GM13977 (cell line): ENCODE results near the gene S1PR2.
A peak's percentile ranks its signal among the peaks of the same experiment; 100 is the strongest.

ENCODE experiments used
- DNase-seq: peaks from one replicate; pipeline ENCODE4 v3.0.0; 2012; ENCODE audit warnings: low spot score
- in situ Hi-C: fragments of 300-500 bp; cut with MboI; formaldehyde crosslinking; loops from one replicate; pipeline ENCODE4 v1.12.0; 2022; ENCODE audit warnings: low sequenced_read_pairs, low pct_unique_long_range_greater_than_20kb, mixed read lengths, inconsistent platforms; ENCODE audit not compliant: unreplicated experiment
- TF ChIP-seq, protein P1 (sequence below): IDR thresholded peaks from 2 replicates; pipeline ENCODE4 v1.5.1; 2012; ENCODE audit warnings: mild to moderate bottlenecking, control low read depth; ENCODE audit not compliant: insufficient read depth; ENCODE audit errors: extremely low read depth, missing control alignments

S1PR2 gene, protein sequence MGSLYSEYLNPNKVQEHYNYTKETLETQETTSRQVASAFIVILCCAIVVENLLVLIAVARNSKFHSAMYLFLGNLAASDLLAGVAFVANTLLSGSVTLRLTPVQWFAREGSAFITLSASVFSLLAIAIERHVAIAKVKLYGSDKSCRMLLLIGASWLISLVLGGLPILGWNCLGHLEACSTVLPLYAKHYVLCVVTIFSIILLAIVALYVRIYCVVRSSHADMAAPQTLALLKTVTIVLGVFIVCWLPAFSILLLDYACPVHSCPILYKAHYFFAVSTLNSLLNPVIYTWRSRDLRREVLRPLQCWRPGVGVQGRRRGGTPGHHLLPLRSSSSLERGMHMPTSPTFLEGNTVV

DNA sequence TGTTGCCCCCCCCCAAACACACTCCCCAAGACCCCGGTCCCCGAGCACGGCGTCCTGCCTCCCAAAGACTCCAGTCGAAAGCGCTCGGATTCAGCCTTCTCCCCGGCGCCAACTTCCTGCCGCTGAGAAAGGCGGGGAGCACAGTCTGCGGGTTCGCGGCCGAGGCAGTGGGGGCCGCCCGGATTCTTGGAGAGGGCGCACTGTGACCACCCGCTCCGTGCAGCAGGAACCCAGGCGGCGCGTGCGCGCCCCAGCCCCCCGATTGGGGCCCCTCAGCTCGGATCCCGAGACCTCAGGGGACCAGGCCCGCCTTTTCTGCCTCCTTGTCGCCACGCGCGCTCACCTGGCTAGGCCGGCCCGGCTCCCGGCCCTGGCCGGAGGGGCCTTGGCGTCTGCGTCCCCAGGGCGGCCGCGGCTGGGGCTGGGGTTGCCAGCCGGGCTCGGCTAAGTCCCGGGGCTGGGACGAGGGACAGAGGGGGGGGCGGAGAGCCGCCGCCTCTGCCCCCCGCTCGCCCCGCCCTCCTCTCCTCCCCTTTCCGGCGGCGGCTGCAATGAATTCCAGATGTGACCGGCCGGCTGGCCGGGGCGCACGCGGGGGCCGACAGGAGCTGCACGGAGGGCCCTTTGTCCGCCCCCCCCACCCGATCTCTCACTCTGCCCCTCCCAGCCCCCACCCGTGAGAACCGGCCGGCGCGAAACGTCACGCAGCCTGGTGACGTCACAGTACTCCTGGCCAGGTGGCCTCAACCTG, at the start of gene S1PR2:
Gene S1PR2, minus strand, starts transcription at position 471 of the 751 bp plus-strand sequence. CDS start 6,426 bp downstream, outside the sequence.
- TF ChIP-seq, protein P1, sequence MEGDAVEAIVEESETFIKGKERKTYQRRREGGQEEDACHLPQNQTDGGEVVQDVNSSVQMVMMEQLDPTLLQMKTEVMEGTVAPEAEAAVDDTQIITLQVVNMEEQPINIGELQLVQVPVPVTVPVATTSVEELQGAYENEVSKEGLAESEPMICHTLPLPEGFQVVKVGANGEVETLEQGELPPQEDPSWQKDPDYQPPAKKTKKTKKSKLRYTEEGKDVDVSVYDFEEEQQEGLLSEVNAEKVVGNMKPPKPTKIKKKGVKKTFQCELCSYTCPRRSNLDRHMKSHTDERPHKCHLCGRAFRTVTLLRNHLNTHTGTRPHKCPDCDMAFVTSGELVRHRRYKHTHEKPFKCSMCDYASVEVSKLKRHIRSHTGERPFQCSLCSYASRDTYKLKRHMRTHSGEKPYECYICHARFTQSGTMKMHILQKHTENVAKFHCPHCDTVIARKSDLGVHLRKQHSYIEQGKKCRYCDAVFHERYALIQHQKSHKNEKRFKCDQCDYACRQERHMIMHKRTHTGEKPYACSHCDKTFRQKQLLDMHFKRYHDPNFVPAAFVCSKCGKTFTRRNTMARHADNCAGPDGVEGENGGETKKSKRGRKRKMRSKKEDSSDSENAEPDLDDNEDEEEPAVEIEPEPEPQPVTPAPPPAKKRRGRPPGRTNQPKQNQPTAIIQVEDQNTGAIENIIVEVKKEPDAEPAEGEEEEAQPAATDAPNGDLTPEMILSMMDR: no peak
- in situ Hi-C loops: no loop called here
- peak; percentile 93 for DNase-seq

DNA sequence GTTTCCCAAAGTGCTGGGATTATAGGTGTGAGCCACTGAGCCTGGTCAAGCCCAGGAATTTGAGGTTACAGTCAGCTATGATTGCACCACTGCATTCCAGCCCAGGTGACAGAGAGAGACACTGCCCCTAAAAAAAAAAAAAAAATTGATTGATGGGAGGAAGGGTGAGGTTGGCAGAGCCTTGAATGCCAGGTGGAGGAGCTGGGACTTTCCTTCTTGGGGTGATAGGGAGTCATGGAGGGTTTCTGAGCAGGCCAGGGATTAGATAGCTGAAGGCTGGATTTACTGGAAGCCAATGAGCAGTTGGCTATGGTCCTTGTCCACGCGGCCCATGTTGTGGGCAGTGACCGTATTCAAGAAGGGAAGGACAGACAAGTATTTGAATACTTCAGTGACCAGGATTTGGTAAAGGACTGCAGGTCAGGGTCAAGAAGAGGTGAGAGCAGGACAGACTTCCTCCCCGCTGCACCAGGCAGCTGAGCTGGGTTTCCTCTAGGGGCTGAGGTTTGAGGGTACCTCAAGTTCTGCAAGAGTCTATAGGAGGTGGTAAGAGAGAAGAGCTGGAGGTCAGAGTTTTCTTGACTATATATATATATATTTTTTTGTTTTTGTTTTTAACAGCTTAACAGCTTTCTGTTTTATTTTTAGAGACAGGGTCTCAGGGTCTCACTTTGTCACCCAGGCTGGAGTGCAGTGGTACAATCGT, 48.8 kb upstream of the S1PR2 start:
- in situ Hi-C loops: no loop called here
- DNase-seq: no peak
- TF ChIP-seq, protein P1: no peak

DNA sequence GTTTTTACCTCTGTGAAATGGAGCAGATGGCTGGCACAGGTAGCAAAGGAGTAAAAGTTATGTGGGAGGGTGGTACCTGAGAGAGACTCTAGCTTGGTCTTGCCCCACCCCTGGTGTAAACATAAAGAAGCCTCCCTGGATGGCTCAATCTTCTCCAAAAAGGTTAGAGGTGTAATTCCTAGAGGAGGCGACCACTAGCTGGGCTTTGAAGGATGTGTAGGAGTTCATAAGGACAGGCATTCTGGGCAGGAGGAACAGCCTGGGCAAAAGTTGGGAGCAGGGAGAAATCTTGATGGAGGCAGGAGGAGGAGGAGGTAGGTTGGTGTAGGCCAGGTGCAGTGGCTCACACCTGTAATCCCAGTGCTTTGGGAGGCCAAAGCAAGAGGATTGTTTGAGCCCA, 47.8 kb upstream of the S1PR2 start:
- TF ChIP-seq, protein P1: no peak
- DNase-seq: no peak
- in situ Hi-C loops: no loop called here

DNA sequence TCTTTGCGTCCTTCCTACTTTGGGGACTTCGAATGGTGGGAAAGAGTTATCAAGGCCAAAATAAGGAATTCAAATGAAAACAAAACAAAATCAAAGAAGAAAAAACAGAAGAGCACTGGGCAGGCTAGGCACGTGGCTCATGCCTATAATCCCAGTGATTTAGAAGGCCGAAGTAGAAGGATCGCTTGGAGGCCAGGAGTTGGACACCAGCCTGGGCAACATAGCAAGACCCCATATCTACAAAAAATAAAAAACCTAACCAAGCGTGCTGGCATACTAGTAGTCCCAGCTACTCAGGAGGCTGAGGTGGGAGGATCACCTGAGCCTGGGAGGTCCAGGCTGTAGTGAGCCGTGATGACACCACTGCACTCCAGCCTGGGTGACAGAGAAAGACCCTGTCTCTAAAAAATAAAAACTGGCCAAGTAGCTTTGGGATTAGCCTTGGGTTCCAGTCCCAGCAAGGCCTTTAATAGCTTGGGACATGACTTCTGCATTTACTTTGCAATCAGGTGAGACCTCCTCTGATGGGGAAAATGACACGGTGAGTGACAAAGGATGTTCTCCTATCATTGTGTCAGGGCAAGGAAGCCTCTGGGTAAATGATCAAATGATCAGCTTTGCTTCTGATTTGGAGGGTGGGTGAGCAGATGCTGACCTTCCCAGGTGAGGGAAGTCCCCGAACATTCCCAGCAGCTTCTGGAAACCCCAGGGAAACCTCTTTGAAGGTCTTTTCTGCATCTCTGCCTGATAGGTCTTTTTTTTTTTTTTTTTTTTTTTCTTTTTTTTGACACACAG, 46.9 kb upstream of the S1PR2 start:
- TF ChIP-seq, protein P1: no peak
- in situ Hi-C loops: no loop called here
- DNase-seq: no peak

DNA sequence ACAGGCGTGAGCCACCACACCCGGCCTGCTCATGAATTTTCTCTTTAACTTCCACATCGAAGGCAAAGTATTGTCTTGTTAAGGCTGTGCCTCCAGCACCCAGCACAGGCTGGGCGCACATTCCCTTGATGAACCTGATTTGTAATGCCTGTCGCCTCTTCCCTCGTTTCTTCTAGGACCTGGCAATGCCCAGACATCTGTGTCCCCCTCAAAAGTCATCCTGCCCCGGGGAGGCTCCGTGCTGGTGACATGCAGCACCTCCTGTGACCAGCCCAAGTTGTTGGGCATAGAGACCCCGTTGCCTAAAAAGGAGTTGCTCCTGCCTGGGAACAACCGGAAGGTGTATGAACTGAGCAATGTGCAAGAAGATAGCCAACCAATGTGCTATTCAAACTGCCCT, 43.5 kb upstream of the S1PR2 start:
- TF ChIP-seq, protein P1: no peak
- no peak for DNase-seq
- in situ Hi-C loops: loop anchor here (5.0 to 25.0 kb wide), 2 partner anchors 113 to 337 kb away; partner anchors contain the start of gene OLFM2

DNA sequence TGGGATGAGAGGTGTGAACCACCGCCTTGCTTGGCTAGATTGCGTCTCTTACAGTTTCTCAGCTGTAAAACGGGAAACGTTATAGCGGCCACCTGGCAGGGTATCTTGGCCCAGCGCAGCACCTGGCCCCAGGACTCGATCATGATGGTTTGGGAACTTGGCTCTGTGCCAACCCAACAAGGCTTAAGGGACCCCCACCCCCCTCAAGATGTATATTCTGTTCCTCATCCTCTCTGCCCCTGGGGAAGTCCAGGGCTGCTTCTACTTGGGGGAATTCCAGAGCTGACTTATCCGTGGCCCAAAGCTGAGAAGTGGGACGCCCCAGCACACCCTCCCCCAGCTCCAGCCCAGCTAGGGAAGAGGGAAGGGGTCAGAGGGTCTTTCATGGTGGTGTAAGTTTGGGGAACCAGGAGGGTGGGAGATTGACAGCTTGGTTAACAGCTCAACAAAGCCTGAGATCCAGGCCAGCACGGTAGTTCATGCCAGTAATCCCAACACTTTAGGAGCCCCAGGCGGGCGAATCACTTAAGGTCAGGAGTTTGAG, 40.5 kb upstream of the S1PR2 start:
- in situ Hi-C loops: loop anchor here (5.0 to 25.0 kb wide), 2 partner anchors 116 to 334 kb away; partner anchors contain the start of gene OLFM2
- peak; percentile 72 for DNase-seq

More for the DNA sequence above, 40.5 kb upstream of the S1PR2 start:
- TF ChIP-seq, protein P1: no peak
